Dedifferentiated amniotic fluid mesenchymal stem cell (primary cell): ENCODE data around the gene GDPGP1.
"Not testable (repeated sequence)": the region's sequence is repeated elsewhere in the genome, so short reads cannot be mapped to it uniquely, and the experiment has no call there.

ENCODE experiments used
- DNase-seq: peaks from one replicate; pipeline ENCODE4 v3.0.0-alpha.2; 2016; ENCODE audit errors: extremely low spot score

The GDPGP1 gene

GRCh38 chr15:90261811-90262210, 27.8 kb downstream of the GDPGP1 start:
- DNase-seq, result no peak

GRCh38 chr15:90262426-90262825, 28.4 kb downstream of the GDPGP1 start:
- no peak for DNase-seq

GRCh38 chr15:90264671-90265070, 30.7 kb downstream of the GDPGP1 start:
- no peak for DNase-seq

GRCh38 chr15:90265271-90266060, 31.5 kb downstream of the GDPGP1 start, which contains the start of gene NGRN:
Gene NGRN (plus strand): TSS chr15:90265672. CDS start chr15:90265713, 41 bp downstream.
- peak; percentile 92 for DNase-seq

GRCh38 chr15:90266061-90266431, 32.0 kb downstream of the GDPGP1 start:
- DNase-seq, result peak; percentile 22

- peak; percentile 60 for DNase-seq
These were observed 32.5 kb downstream of the GDPGP1 start for GRCh38 chr15:90266485-90266884.

- DNase-seq, result no peak
These were observed 34.4 kb downstream of the GDPGP1 start for GRCh38 chr15:90268415-90268814.

GRCh38 chr15:90270502-90271150, 36.6 kb downstream of the GDPGP1 start:
- DNase-seq, result no peak

- DNase-seq, result no peak
These were observed 37.6 kb downstream of the GDPGP1 start for GRCh38 chr15:90271459-90272166.

- not testable (repeated sequence) for DNase-seq
These were observed 44.5 kb downstream of the GDPGP1 start for GRCh38 chr15:90278467-90278866.

GRCh38 chr15:90280743-90281142, 46.7 kb downstream of the GDPGP1 start:
- DNase-seq, result not testable (repeated sequence)

- DNase-seq, result not testable (repeated sequence)
These were observed 47.6 kb downstream of the GDPGP1 start for GRCh38 chr15:90281637-90282036.

- no peak for DNase-seq
These were observed 52.7 kb downstream of the GDPGP1 start for GRCh38 chr15:90286678-90287077.

- no peak for DNase-seq
These were observed 53.1 kb downstream of the GDPGP1 start for GRCh38 chr15:90287101-90287500.

GRCh38 chr15:90287946-90288345, 53.9 kb downstream of the GDPGP1 start:
- DNase-seq, result no peak

- DNase-seq, result no peak
These were observed 57.8 kb downstream of the GDPGP1 start for GRCh38 chr15:90291679-90292356.

GRCh38 chr15:90293040-90293810, 59.2 kb downstream of the GDPGP1 start:
- not testable (repeated sequence) for DNase-seq

- DNase-seq, result no peak
These were observed 60.1 kb downstream of the GDPGP1 start for GRCh38 chr15:90294159-90294558.

GRCh38 chr15:90294601-90295269, 60.7 kb downstream of the GDPGP1 start:
- no peak for DNase-seq

- no peak for DNase-seq
These were observed 61.2 kb downstream of the GDPGP1 start for GRCh38 chr15:90295270-90295648.
